GM23338 (cell line): ENCODE results near the gene SLC13A4. TPM values are rescaled to one million over a fixed set of nuclear protein-coding genes. Genes with fewer than 3 reads are reported as not detected.

Experiments used
- ATAC-seq: fragments of 200-7000 bp; cut with Tn5 transposase; 3 replicates; pipeline ENCODE4 v1.9.1; 2020
- DNase-seq: peaks from one replicate; pipeline ENCODE4 v3.0.0-alpha.2; 2015; ENCODE audit warnings: low spot score
- H2AFZ ChIP-seq: fragments of 200-600 bp; sonication (generic); 2 replicates; pipeline ENCODE4 v1.8.0; 2016; ENCODE audit warnings: antibody characterized with exemption, mild to moderate bottlenecking, moderate library complexity
- H3F3A ChIP-seq: fragments of 200-600 bp; sonication (generic); replicated peaks from 2 replicates; pipeline ENCODE4 v1.8.0; 2017; ENCODE audit warnings: antibody characterized with exemption, mixed run types, low read depth
- H3K27ac ChIP-seq: fragments of 200-600 bp; sonication (generic); 2 replicates; pipeline ENCODE4 v1.6.1; 2016; ENCODE audit warnings: low read depth
- H3K27me3 ChIP-seq: fragments of 200-600 bp; sonication (generic); 2 replicates; pipeline ENCODE4 v1.8.0; 2016; ENCODE audit warnings: mild to moderate bottlenecking, mixed run types, moderate library complexity; ENCODE audit not compliant: insufficient read depth
- H3K36me3 ChIP-seq: fragments of 200-600 bp; sonication (generic); 2 replicates; pipeline ENCODE4 v1.8.0; 2016; ENCODE audit warnings: mild to moderate bottlenecking; ENCODE audit not compliant: insufficient read depth
- H3K4me1 ChIP-seq: fragments of 200-600 bp; sonication (generic); 2 replicates; pipeline ENCODE4 v1.8.0; 2016; ENCODE audit warnings: mild to moderate bottlenecking, moderate library complexity; ENCODE audit not compliant: insufficient read depth
- H3K4me2 ChIP-seq: fragments of 200-600 bp; sonication (generic); 2 replicates; pipeline ENCODE4 v1.7.1; 2017; ENCODE audit warnings: mixed run types
- H3K4me3 ChIP-seq: fragments of 200-600 bp; sonication (generic); 2 replicates; pipeline ENCODE4 v1.6.1; 2016; ENCODE audit warnings: mixed run types
- H3K79me2 ChIP-seq: fragments of 200-600 bp; sonication (generic); replicated peaks from 2 replicates; pipeline ENCODE4 v1.8.0; 2017; ENCODE audit warnings: mild to moderate bottlenecking; ENCODE audit not compliant: insufficient read depth
- H3K9me2 ChIP-seq: fragments of 200-600 bp; sonication (generic); 2 replicates; pipeline ENCODE4 v1.8.0; 2017; ENCODE audit not compliant: insufficient read depth
- H4K20me1 ChIP-seq: fragments of 200-600 bp; sonication (generic); replicated peaks from 2 replicates; pipeline ENCODE4 v1.8.0; 2017; ENCODE audit warnings: mild to moderate bottlenecking; ENCODE audit not compliant: insufficient read depth
- H3K27ac Mint-ChIP-seq: 2 replicates; pipeline ENCODE4 v1.8.0; 2020; ENCODE audit warnings: inconsistent platforms, mild to moderate bottlenecking, moderate library complexity, mixed read lengths
- H3K27me3 Mint-ChIP-seq: 3 replicates; pipeline ENCODE4 v1.8.0; 2022; ENCODE audit warnings: low read depth, mild to moderate bottlenecking, moderate library complexity, mixed read lengths, inconsistent platforms; ENCODE audit not compliant: insufficient read depth, poor library complexity
- H3K36me3 Mint-ChIP-seq: 3 replicates; pipeline ENCODE4 v1.8.0; 2021; ENCODE audit warnings: low read depth, mild to moderate bottlenecking, inconsistent platforms, moderate library complexity, mixed read lengths
- H3K4me1 Mint-ChIP-seq: 3 replicates; pipeline ENCODE4 v1.8.0; 2020; ENCODE audit warnings: mild to moderate bottlenecking, inconsistent platforms, mixed read lengths
- H3K4me3 Mint-ChIP-seq: 3 replicates; pipeline ENCODE4 v1.8.0; 2021; ENCODE audit warnings: moderate library complexity, mild to moderate bottlenecking, inconsistent platforms, mixed read lengths
- H3K9me3 Mint-ChIP-seq: 3 replicates; pipeline ENCODE4 v1.8.0; 2020; ENCODE audit warnings: moderate library complexity, mild to moderate bottlenecking, inconsistent platforms, mixed read lengths
- CREB1 ChIP-seq: fragments of 250-450 bp; sonication (Bioruptor Pico); IDR thresholded peaks from 2 replicates; pipeline ENCODE4 v1.5.0; 2020; ENCODE audit warnings: low read depth, mild to moderate bottlenecking, moderate library complexity
- CTCF ChIP-seq, 2 experiments: fragments of 200-600 bp in 1 of 2; sonication (generic) in 1 of 2; conservative IDR thresholded peaks; 2 replicates each; pipeline versions ENCODE4 v1.5.1 to v1.6.1; 2016 to 2017; ENCODE audit warnings: antibody characterized with exemption in 2 of 2, low read depth in 2 of 2, mild to moderate bottlenecking in 2 of 2, moderate library complexity in 1 of 2
- EZH2 ChIP-seq: fragments of 200-600 bp; sonication (generic); IDR thresholded peaks from one replicate; pipeline ENCODE4 v1.8.0; 2017; ENCODE audit warnings: antibody characterized with exemption, mild to moderate bottlenecking, low read depth; ENCODE audit not compliant: unreplicated experiment
- EZH2phosphoT487 ChIP-seq: fragments of 200-600 bp; sonication (generic); IDR thresholded peaks from one replicate; pipeline ENCODE4 v1.8.1; 2018; ENCODE audit warnings: antibody characterized with exemption; ENCODE audit not compliant: unreplicated experiment
- JUNB ChIP-seq: IDR thresholded peaks from one replicate; pipeline ENCODE4 v1.6.1; 2016; ENCODE audit warnings: antibody characterized with exemption; ENCODE audit not compliant: unreplicated experiment
- NANOG ChIP-seq: IDR thresholded peaks from 2 replicates; pipeline ENCODE4 v1.6.1; 2016; ENCODE audit warnings: antibody characterized with exemption, borderline replicate concordance
- POLR2AphosphoS5 ChIP-seq: IDR thresholded peaks from 2 replicates; pipeline ENCODE4 v1.6.1; 2016; ENCODE audit warnings: antibody characterized with exemption, low read depth
- STAT1 ChIP-seq: IDR thresholded peaks from one replicate; pipeline ENCODE4 v1.6.1; 2016; ENCODE audit warnings: antibody characterized with exemption; ENCODE audit not compliant: unreplicated experiment
- ZNF114 ChIP-seq: fragments of 250-450 bp; sonication (Bioruptor Pico); IDR thresholded peaks from 2 replicates; pipeline ENCODE4 v1.5.0; 2020; ENCODE audit warnings: mild to moderate bottlenecking, moderate library complexity
- ZNF331 ChIP-seq: fragments of 250-450 bp; sonication (Bioruptor Pico); IDR thresholded peaks from 2 replicates; pipeline ENCODE4 v1.5.0; 2020; ENCODE audit warnings: low read depth, mild to moderate bottlenecking, moderate library complexity
- polyA plus RNA-seq: library from polyadenylated mRNA; unstranded; fragments of >200 nt; fragmentation: Nextera tagmentation; extraction: Ambion mirVana; gene quantifications from 2 replicates; pipeline ENCODE4 v1.2.1, GENCODE V29; 2016
- total RNA-seq: library from RNA; depleted of rRNA; stranded (reverse); fragments of >200 nt; shearing (Covaris generic); gene quantifications from 2 replicates; pipeline ENCODE4 v1.2.3, GENCODE V29; 2014
- TF ChIP-seq, protein P1 (sequence below): IDR thresholded peaks from 2 replicates; pipeline ENCODE4 v1.6.1; 2016; ENCODE audit warnings: antibody characterized with exemption
- TF ChIP-seq, protein P2 (sequence below): IDR thresholded peaks from one replicate; pipeline ENCODE4 v1.6.1; 2018; ENCODE audit warnings: antibody characterized with exemption; ENCODE audit not compliant: unreplicated experiment
- TF ChIP-seq, protein P3 (sequence below): fragments of 250-450 bp; sonication (Bioruptor Pico); IDR thresholded peaks from 2 replicates; pipeline ENCODE4 v1.5.0; 2020; ENCODE audit warnings: mild to moderate bottlenecking, moderate library complexity

Gene SLC13A4
- total and polyA plus RNA-seq, 2 experiments from 2014 or later, result 1.7 to 2.3 TPM

DNA sequence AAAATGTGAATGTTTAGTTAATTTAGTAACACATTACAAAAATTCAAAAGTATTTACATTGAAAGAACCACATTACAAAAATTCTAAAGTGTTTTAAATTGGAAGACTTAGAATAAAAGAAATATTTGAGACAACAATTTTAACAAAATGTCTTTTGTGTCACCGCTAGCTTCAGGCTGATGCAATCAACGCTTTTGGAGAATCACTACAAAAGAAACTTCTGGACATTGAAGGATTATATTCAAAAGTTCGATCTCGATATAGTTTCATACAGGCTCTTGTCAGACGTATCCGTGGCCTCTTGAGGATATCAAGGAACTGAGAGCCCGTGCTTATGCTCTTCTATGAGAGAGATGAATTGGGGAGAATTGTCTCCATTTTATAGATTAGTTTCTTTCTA lies 79.8 kb downstream of the SLC13A4 start:
- no peak for DNase-seq
- no peaks in the 10 kb centered on the region for H3K9me2 ChIP-seq
- Mint-ChIP-seq H3K27ac (peak overlapping the region; percentile 77; the same call in 1 of the 2 replicates), H3K27me3 (peaks cover 2% of the 10 kb centered on the region), H3K4me1 (peaks cover 8% of the 10 kb centered on the region), H3K36me3 (peaks cover 70% of the 10 kb centered on the region), H3K4me3 (no peak overlapping the region), H3K9me3 (no peaks in the 10 kb centered on the region)
- no peak overlapping the region for H2AFZ ChIP-seq
- H3K4me3 ChIP-seq, result no peak overlapping the region
- H3K79me2 ChIP-seq, result no peaks in the 10 kb centered on the region
- no peak for TF ChIP-seq CTCF (conservative IDR thresholded peaks at IDR 0.05; ENCODE audit: low read depth in 2 of 2)
- no peak for TF ChIP-seq NANOG
- no peak for TF ChIP-seq JUNB
- TF ChIP-seq ZNF114, result no peak
- TF ChIP-seq EZH2phosphoT487, result no peak
- no peak for TF ChIP-seq CREB1 (CRISPR knock-in tag)
- TF ChIP-seq STAT1, result no peak
- TF ChIP-seq EZH2, result no peak
- TF ChIP-seq, protein P1, sequence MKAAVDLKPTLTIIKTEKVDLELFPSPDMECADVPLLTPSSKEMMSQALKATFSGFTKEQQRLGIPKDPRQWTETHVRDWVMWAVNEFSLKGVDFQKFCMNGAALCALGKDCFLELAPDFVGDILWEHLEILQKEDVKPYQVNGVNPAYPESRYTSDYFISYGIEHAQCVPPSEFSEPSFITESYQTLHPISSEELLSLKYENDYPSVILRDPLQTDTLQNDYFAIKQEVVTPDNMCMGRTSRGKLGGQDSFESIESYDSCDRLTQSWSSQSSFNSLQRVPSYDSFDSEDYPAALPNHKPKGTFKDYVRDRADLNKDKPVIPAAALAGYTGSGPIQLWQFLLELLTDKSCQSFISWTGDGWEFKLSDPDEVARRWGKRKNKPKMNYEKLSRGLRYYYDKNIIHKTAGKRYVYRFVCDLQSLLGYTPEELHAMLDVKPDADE, result no peak
- TF ChIP-seq, protein P2, sequence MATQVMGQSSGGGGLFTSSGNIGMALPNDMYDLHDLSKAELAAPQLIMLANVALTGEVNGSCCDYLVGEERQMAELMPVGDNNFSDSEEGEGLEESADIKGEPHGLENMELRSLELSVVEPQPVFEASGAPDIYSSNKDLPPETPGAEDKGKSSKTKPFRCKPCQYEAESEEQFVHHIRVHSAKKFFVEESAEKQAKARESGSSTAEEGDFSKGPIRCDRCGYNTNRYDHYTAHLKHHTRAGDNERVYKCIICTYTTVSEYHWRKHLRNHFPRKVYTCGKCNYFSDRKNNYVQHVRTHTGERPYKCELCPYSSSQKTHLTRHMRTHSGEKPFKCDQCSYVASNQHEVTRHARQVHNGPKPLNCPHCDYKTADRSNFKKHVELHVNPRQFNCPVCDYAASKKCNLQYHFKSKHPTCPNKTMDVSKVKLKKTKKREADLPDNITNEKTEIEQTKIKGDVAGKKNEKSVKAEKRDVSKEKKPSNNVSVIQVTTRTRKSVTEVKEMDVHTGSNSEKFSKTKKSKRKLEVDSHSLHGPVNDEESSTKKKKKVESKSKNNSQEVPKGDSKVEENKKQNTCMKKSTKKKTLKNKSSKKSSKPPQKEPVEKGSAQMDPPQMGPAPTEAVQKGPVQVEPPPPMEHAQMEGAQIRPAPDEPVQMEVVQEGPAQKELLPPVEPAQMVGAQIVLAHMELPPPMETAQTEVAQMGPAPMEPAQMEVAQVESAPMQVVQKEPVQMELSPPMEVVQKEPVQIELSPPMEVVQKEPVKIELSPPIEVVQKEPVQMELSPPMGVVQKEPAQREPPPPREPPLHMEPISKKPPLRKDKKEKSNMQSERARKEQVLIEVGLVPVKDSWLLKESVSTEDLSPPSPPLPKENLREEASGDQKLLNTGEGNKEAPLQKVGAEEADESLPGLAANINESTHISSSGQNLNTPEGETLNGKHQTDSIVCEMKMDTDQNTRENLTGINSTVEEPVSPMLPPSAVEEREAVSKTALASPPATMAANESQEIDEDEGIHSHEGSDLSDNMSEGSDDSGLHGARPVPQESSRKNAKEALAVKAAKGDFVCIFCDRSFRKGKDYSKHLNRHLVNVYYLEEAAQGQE, result no peak
- TF ChIP-seq ZNF331 (CRISPR knock-in tag), result no peak
- TF ChIP-seq POLR2AphosphoS5, result no peak
- TF ChIP-seq, protein P3, sequence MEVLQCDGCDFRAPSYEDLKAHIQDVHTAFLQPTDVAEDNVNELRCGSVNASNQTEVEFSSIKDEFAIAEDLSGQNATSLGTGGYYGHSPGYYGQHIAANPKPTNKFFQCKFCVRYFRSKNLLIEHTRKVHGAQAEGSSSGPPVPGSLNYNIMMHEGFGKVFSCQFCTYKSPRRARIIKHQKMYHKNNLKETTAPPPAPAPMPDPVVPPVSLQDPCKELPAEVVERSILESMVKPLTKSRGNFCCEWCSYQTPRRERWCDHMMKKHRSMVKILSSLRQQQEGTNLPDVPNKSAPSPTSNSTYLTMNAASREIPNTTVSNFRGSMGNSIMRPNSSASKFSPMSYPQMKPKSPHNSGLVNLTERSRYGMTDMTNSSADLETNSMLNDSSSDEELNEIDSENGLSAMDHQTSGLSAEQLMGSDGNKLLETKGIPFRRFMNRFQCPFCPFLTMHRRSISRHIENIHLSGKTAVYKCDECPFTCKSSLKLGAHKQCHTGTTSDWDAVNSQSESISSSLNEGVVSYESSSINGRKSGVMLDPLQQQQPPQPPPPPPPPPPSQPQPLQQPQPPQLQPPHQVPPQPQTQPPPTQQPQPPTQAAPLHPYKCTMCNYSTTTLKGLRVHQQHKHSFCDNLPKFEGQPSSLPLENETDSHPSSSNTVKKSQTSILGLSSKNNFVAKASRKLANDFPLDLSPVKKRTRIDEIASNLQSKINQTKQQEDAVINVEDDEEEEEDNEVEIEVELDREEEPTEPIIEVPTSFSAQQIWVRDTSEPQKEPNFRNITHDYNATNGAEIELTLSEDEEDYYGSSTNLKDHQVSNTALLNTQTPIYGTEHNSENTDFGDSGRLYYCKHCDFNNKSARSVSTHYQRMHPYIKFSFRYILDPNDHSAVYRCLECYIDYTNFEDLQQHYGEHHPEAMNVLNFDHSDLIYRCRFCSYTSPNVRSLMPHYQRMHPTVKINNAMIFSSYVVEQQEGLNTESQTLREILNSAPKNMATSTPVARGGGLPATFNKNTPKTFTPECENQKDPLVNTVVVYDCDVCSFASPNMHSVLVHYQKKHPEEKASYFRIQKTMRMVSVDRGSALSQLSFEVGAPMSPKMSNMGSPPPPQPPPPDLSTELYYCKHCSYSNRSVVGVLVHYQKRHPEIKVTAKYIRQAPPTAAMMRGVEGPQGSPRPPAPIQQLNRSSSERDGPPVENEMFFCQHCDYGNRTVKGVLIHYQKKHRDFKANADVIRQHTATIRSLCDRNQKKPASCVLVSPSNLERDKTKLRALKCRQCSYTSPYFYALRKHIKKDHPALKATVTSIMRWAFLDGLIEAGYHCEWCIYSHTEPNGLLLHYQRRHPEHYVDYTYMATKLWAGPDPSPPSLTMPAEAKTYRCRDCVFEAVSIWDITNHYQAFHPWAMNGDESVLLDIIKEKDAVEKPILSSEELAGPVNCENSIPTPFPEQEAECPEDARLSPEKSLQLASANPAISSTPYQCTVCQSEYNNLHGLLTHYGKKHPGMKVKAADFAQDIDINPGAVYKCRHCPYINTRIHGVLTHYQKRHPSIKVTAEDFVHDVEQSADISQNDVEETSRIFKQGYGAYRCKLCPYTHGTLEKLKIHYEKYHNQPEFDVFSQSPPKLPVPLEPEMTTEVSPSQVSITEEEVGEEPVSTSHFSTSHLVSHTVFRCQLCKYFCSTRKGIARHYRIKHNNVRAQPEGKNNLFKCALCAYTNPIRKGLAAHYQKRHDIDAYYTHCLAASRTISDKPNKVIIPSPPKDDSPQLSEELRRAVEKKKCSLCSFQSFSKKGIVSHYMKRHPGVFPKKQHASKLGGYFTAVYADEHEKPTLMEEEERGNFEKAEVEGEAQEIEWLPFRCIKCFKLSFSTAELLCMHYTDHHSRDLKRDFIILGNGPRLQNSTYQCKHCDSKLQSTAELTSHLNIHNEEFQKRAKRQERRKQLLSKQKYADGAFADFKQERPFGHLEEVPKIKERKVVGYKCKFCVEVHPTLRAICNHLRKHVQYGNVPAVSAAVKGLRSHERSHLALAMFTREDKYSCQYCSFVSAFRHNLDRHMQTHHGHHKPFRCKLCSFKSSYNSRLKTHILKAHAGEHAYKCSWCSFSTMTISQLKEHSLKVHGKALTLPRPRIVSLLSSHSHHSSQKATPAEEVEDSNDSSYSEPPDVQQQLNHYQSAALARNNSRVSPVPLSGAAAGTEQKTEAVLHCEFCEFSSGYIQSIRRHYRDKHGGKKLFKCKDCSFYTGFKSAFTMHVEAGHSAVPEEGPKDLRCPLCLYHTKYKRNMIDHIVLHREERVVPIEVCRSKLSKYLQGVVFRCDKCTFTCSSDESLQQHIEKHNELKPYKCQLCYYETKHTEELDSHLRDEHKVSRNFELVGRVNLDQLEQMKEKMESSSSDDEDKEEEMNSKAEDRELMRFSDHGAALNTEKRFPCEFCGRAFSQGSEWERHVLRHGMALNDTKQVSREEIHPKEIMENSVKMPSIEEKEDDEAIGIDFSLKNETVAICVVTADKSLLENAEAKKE (CRISPR knock-in tag), result no peak
- peaks cover 7% of the 10 kb centered on the region; the same call in 1 of the 2 replicates for H4K20me1 ChIP-seq
- H3F3A ChIP-seq, result peaks cover 9% of the 10 kb centered on the region; the same call in 1 of the 2 replicates
- 0 out of 2 replicates have a peak overlapping the region, but pooled peaks have one; percentile 8 for H3K27ac ChIP-seq
- no peaks in the 10 kb centered on the region for H3K27me3 ChIP-seq
- peaks cover 43% of the 10 kb centered on the region for H3K36me3 ChIP-seq
- ATAC-seq, result no peak
- no peak overlapping the region for H3K4me2 ChIP-seq
- no peaks in the 10 kb centered on the region for H3K4me1 ChIP-seq
